ENCODE data around the gene ZCCHC12.
A peak's percentile ranks its signal among the peaks of the same experiment; 100 is the strongest.
"Not testable (repeated sequence)": the region's sequence is repeated elsewhere in the genome, so short reads cannot be mapped to it uniquely, and the experiment has no call there.

The ZCCHC12 gene

GRCh38 chrX:118823263-118824172 lies at the start of gene ZCCHC12:
Gene ZCCHC12, plus strand, starts transcription at chrX:118823824. Its CDS starts 1,421 bp downstream, at chrX:118825245.
- no peak for DNase-seq

GRCh38 chrX:118779581-118779980 lies 44.0 kb upstream of the ZCCHC12 start:
- no peak for DNase-seq

DNA sequence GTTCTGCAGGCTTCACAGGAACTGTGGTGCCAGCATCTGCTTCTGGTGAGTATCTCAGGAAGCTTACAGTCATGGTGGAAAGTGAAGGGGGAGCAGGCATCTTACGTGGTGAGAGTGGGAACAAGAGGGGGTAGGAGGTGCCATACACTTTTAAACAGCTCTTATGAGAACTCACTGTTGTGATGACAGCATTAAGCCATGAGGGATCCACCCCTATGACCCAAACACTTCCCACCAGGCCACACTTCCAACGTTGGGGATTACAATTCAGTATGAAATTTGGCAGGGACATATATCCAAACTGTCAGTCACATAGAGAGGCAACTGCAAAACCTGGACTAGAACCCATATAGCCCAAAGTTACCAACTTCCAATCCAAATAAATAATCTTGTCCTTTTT lies 43.1 kb upstream of the ZCCHC12 start:
- no peak for DNase-seq

- DNase-seq = no peak
Measured at GRCh38 chrX:118780911-118781310, 42.7 kb upstream of the ZCCHC12 start.

GRCh38 chrX:118795528-118796280 lies 27.9 kb upstream of the ZCCHC12 start:
- DNase-seq = no peak

DNA sequence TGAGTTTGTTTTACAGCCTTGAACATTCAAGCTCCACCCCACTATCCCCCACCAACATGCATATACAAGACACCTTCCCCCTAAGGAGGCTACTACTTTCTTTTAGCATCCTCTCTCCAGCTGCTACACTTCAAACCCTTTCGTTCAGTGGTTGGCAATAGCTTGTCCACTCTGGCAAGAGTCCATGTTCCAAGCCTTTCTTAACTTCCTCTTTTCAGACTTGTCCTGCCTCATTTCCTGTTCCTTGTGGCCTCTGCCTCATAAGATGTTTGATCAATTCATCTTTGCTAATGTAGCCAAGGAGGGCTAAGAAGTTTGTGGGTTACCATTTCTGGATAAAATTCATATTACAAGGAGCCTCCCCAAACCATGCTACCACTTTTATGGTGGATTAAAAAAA lies 20.8 kb upstream of the ZCCHC12 start:
- no peak for DNase-seq

DNA sequence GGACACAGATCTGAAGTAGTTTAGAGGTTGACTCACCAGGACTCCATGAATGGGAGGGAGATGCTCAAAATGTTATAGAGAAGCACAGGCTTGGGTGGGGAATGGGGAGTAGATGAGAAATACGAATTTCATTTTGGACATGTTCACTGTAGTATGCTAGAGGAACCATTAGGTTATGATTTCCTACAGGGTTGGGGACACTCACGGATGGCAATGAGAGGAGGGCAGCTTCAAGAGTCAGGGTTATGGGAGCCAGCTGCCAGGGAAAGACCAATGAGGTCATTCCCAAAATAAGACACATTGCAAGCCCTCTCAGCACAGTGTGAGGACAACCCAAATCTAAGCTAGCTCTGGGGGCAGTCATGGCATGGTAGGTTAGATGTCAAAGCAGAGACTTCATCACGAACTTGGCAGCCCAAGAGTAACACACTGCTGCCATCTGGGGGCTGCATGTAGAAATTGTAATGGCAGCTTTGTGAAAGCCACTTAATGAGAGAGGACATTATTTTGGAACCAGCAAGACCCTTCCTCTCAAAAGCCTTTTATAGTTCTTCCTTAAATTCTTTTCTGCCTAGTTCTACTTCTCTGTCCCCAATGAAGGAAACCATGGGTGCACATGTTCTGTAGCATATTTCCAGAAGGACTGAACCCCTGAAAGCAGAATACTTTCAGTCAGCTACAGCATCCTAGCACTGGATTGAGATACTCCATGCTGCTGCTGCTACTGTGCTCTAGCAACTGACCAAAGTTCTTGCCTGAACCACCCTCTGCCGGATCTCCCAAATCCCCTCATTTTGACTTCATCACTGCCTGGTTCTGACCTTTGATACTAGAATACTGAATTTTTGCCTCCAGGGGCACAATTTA lies 16.2 kb upstream of the ZCCHC12 start:
- DNase-seq = no peak

DNA sequence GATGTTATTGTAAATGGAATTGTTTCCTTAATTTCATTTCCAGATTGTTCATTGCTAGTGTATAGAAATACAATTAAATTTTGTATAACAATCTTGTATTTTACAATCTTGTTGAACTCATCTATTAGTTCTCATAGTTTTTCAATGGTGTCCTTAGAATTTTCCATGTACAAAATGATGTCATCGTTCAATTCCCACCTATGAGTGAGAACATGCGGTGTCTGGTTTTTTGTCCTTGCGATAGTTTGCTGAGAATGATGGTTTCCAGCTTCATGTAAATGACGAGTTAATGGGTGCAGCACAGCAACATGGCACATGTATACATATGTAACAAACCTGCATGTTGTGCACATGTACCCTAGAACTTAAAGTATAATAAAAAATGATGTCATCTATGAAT lies 6.4 kb upstream of the ZCCHC12 start:
- not testable (repeated sequence) for DNase-seq

- DNase-seq = no peak
Measured at GRCh38 chrX:118824173-118824730, 628 bp downstream of the ZCCHC12 start.

DNA sequence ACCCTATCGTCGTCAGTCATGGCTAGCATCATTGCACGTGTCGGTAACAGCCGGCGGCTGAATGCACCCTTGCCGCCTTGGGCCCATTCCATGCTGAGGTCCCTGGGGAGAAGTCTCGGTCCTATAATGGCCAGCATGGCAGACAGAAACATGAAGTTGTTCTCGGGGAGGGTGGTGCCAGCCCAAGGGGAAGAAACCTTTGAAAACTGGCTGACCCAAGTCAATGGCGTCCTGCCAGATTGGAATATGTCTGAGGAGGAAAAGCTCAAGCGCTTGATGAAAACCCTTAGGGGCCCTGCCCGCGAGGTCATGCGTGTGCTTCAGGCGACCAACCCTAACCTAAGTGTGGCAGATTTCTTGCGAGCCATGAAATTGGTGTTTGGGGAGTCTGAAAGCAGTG lies 1.6 kb downstream of the ZCCHC12 start:
- no peak for DNase-seq

- peak; percentile 43 for DNase-seq
Measured at GRCh38 chrX:118839334-118839958, 15.8 kb downstream of the ZCCHC12 start.

DNA sequence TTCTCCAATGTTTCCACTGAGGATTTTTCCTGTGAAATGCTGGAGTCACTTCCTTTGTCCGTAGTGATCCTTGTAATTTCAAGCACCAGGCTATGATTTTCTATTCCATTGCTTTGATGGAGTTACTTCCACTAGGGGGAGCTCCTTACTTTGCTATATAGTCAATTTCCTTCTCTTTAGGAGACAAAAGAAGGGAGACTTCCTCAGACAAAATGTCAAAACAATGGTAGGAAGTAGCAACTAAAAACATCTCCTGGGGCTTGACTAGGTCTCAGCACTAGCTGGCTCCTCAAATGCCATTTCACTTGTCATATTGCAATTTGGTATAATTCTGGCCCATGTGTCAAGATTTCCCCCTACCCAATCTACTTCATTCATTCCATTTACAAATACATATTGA lies 24.1 kb downstream of the ZCCHC12 start:
- DNase-seq = peak; percentile 81

DNA sequence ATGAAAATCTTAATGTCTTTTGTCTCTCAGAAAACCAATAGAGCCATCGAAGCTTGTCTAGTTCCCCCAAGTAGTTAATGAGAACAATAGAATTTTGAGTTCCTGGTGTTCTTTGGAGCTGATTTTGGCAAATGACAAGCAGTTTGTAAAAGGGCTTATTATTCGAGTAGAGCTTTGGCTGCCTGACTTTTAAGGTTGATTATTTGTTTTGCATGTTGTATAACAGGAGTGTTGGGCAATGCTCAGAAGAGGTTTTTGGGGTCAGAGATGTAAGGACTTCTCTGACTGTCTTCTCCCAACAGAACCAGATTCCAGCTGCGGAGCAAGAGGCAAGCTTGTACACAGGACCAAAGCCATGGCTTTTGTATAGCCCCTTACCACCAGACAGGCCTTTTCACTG lies 30.0 kb downstream of the ZCCHC12 start:
- no peak for DNase-seq

- no peak for DNase-seq
Measured at GRCh38 chrX:118855681-118856310, 32.2 kb downstream of the ZCCHC12 start.

- DNase-seq = no peak
Measured at GRCh38 chrX:118857006-118857405, 33.4 kb downstream of the ZCCHC12 start.

GRCh38 chrX:118861338-118861737 lies 37.7 kb downstream of the ZCCHC12 start:
- DNase-seq = no peak

DNA sequence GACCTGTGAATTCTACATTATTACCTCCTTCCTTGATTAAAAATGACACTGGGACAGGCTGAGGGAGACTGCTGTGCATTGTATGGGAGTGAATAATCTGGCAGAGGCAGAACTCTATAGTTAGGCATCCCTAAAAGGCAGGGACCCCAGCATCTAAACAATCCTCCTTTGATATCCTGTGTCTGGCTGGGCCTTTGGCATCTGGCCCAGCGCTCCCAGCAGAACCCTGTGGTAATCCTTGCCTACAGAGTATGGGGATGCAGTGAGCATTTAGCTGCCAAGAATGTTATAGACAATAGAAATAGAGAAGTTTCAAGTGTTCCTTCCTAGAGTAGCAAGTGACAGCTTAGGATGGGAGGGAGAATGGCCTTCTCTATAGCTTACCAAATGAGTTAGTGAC lies 38.5 kb downstream of the ZCCHC12 start:
- DNase-seq = no peak

- no peak for DNase-seq
Measured at GRCh38 chrX:118862979-118863378, 39.4 kb downstream of the ZCCHC12 start.

DNA sequence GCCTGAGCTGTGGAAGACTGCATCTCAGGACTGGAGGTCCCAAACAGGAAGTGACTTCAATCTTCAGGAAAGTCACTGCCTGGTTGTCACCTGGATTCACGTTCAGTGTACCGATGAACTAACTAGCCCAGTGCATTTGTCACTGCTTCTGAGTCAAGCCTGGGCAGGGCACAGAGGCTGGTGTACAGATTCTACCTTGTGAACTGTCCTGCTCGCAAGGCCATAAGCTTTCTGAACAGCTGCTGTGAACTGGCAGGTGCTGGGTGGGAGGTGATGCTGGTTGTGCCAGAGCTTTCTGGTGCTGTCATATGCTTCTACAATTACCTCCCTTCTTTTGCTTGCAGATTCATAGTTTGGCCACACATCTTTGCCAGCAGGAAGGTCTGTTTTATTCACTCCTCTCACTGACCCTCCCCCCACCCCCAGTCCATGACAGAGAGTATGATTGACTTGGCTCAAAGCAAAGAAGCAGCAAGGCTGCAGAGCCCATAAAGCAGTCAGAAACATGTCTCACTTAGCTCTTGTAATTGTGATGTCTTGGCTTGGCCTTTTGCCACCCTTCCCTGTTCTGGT lies 40.5 kb downstream of the ZCCHC12 start:
- DNase-seq = no peak

GRCh38 chrX:118865231-118865630 lies 41.6 kb downstream of the ZCCHC12 start:
- no peak for DNase-seq

- DNase-seq = no peak
Measured at GRCh38 chrX:118867251-118867650, 43.6 kb downstream of the ZCCHC12 start.

Data from NCI-H2081 treated with DMSO at 0.1 percent for 48 hours (cell line).